GM12865 (cell line): ENCODE results near the gene CEP164.

Experiments used
- DNase-seq: peaks from one replicate; pipeline ENCODE4 v3.0.0; 2010; ENCODE audit warnings: low read depth
- H3K4me3 ChIP-seq: 2 replicates; pipeline ENCODE4 v1.5.1; 2011; ENCODE audit warnings: mild to moderate bottlenecking, low read depth, low read length, control low read depth
- CTCF ChIP-seq: IDR thresholded peaks from 2 replicates; pipeline ENCODE4 v1.5.1; 2011; ENCODE audit warnings: low read length, control low read depth, low read depth, inconsistent platforms; ENCODE audit not compliant: insufficient read depth; ENCODE audit errors: missing control alignments

The CEP164 gene

GRCh38 chr11:117437041-117437790 is 109.6 kb downstream of the CEP164 start:
- no peak overlapping the region for H3K4me3 ChIP-seq
- no peak for TF ChIP-seq CTCF
- no peak for DNase-seq

- DNase-seq: no peak
- TF ChIP-seq CTCF: no peak
- no peak overlapping the region for H3K4me3 ChIP-seq
These were observed 110.1 kb downstream of the CEP164 start for GRCh38 chr11:117437791-117438130.

GRCh38 chr11:117438371-117439000 is 110.8 kb downstream of the CEP164 start:
- no peak overlapping the region for H3K4me3 ChIP-seq
- TF ChIP-seq CTCF: no peak
- DNase-seq: peak; percentile 61

GRCh38 chr11:117439256-117439655 is 111.6 kb downstream of the CEP164 start:
- TF ChIP-seq CTCF: no peak
- H3K4me3 ChIP-seq: no peak overlapping the region
- no peak for DNase-seq

- no peak overlapping the region for H3K4me3 ChIP-seq
- no peak for DNase-seq
- TF ChIP-seq CTCF: no peak
These were observed 112.6 kb downstream of the CEP164 start for GRCh38 chr11:117440258-117440657.

- no peak for DNase-seq
- no peak for TF ChIP-seq CTCF
- H3K4me3 ChIP-seq: no peak overlapping the region
These were observed 113.7 kb downstream of the CEP164 start for GRCh38 chr11:117441146-117441975.
